Measurements from ENCODE around the gene SORCS1. TPM values are rescaled to one million over a fixed set of nuclear protein-coding genes. Genes with fewer than 3 reads are reported as not detected.

Gene SORCS1
- total RNA-seq, 1 experiment from 2014 or later = not detected

DNA sequence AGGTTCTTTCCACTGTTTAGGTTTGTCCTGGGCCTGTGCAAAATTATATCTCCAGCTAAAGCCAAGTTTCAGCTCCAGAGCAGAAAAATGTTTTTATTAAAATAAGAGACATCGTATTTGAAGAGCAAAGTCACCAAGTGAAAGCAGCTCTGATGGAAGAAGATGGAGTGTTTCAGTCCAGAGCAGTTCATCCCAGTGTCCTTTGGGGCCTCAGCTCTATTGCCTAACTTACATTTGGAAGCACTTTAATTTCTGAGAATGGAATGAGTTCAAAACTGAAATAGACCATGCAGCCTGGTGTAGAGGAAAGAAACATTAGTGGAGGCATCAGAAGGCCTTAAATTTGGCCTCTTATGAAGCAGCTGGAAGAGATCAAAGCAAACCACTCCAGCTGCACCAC lies 545.2 kb downstream of the SORCS1 start:
- ATAC-seq (no peak), DNase-seq (ENCODE audit: low read depth, low spot score) (no peak)
- H2AFZ ChIP-seq (ENCODE audit: low read depth, low read length, poor library complexity, severe bottlenecking) = no peak overlapping the region
- H3K4me1 ChIP-seq (ENCODE audit: control insufficient read depth in 1 of 2, insufficient read depth in 2 of 2, low read length in 2 of 2) = no peaks in the 10 kb centered on the region
- no peak overlapping the region for H3K27ac ChIP-seq (ENCODE audit: low read depth, low read length)
- no peak overlapping the region for H3K4me3 ChIP-seq (replicated peaks in 1 of 2; ENCODE audit: low read depth in 1 of 2, low read length in 2 of 2)
- no peak overlapping the region for H3K4me2 ChIP-seq (ENCODE audit: low read length)
- ChIA-PET POLR2A (no interaction called here), CTCF (no interaction called here), RAD21 (ENCODE audit: low non-redundant PET in 1 of 2, low total read pairs in 2 of 2, uncharacterized antibody in 2 of 2, unreplicated experiment in 2 of 2) (no interaction called here)
- no peak for TF ChIP-seq FOSL1 (IDR thresholded peaks at IDR 0.05; ENCODE audit: low read depth)
- H4K20me1 ChIP-seq (ENCODE audit: insufficient read depth) = no peaks in the 10 kb centered on the region
- intact Hi-C loops (cut with micrococcal nuclease) = no loop called here
- H3K9ac ChIP-seq (ENCODE audit: low read length) = no peak overlapping the region
- peaks cover 14 to 30% of the 10 kb centered on the region in 2 experiments; a peak in 2 of 4 replicates for H3K9me3 ChIP-seq (ENCODE audit: control insufficient read depth in 1 of 2, insufficient read depth in 1 of 2, low read depth in 1 of 2, low read length in 2 of 2)
- no peaks in the 10 kb centered on the region for H3K79me2 ChIP-seq (ENCODE audit: insufficient read depth, low read length)
- H3K27me3 ChIP-seq (ENCODE audit: insufficient read depth, low read length) = no peaks in the 10 kb centered on the region
- H3K9me2 ChIP-seq (ENCODE audit: insufficient read depth) = no peaks in the 10 kb centered on the region
- no peaks in the 10 kb centered on the region for H3K36me3 ChIP-seq (ENCODE audit: control insufficient read depth in 1 of 2, insufficient read depth in 2 of 2, low read length in 2 of 2)
- BruUV-seq (replicated peaks) = no TSS peak

DNA sequence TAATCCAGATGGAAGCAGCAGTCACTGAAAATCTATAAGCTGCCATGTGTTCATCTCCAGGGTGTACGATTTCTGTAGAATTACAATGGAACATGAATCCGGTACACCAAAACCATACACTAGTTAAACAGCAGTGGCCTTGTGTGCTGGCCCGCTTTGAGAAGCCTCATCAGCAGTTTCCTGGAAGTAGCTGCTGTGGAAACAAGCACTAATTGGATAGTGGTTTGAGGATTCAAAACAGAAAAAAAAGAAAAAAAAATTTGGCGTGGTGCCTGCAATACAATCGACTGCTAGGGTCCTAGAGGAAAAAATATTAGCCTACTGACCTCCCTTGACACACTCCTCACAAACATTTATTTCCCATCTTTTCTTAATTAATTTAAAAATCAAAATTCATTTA lies 545.9 kb downstream of the SORCS1 start:
- Histone ChIP-seq H3K4me3 (replicated peaks in 1 of 2; ENCODE audit: low read depth in 1 of 2, low read length in 2 of 2) (no peak overlapping the region), H2AFZ (ENCODE audit: low read depth, low read length, poor library complexity, severe bottlenecking) (no peak overlapping the region), H3K27ac (ENCODE audit: low read depth, low read length) (no peak overlapping the region), H3K9ac (ENCODE audit: low read length) (no peak overlapping the region), H3K9me3 (ENCODE audit: control insufficient read depth in 1 of 2, insufficient read depth in 1 of 2, low read depth in 1 of 2, low read length in 2 of 2) (peaks cover 14 to 30% of the 10 kb centered on the region in 2 experiments; a peak in 2 of 4 replicates), H3K9me2 (ENCODE audit: insufficient read depth) (no peaks in the 10 kb centered on the region), H3K79me2 (ENCODE audit: insufficient read depth, low read length) (no peaks in the 10 kb centered on the region), H3K4me1 (ENCODE audit: control insufficient read depth in 1 of 2, insufficient read depth in 2 of 2, low read length in 2 of 2) (no peaks in the 10 kb centered on the region), H3K4me2 (ENCODE audit: low read length) (no peak overlapping the region), H3K36me3 (ENCODE audit: control insufficient read depth in 1 of 2, insufficient read depth in 2 of 2, low read length in 2 of 2) (no peaks in the 10 kb centered on the region), H4K20me1 (ENCODE audit: insufficient read depth) (no peaks in the 10 kb centered on the region), H3K27me3 (ENCODE audit: insufficient read depth, low read length) (no peaks in the 10 kb centered on the region)
- CTCF ChIA-PET = no interaction called here
- TF ChIP-seq EZH2phosphoT487 (IDR thresholded peaks at IDR 0.05; ENCODE audit: borderline replicate concordance) = no peak
- TF ChIP-seq POLR2A (IDR thresholded peaks at IDR 0.05; ENCODE audit: borderline replicate concordance, extremely low read depth, insufficient read depth, insufficient read length) = no peak
- TF ChIP-seq EZH2 (IDR thresholded peaks at IDR 0.05) = no peak
- TF ChIP-seq, protein P1, sequence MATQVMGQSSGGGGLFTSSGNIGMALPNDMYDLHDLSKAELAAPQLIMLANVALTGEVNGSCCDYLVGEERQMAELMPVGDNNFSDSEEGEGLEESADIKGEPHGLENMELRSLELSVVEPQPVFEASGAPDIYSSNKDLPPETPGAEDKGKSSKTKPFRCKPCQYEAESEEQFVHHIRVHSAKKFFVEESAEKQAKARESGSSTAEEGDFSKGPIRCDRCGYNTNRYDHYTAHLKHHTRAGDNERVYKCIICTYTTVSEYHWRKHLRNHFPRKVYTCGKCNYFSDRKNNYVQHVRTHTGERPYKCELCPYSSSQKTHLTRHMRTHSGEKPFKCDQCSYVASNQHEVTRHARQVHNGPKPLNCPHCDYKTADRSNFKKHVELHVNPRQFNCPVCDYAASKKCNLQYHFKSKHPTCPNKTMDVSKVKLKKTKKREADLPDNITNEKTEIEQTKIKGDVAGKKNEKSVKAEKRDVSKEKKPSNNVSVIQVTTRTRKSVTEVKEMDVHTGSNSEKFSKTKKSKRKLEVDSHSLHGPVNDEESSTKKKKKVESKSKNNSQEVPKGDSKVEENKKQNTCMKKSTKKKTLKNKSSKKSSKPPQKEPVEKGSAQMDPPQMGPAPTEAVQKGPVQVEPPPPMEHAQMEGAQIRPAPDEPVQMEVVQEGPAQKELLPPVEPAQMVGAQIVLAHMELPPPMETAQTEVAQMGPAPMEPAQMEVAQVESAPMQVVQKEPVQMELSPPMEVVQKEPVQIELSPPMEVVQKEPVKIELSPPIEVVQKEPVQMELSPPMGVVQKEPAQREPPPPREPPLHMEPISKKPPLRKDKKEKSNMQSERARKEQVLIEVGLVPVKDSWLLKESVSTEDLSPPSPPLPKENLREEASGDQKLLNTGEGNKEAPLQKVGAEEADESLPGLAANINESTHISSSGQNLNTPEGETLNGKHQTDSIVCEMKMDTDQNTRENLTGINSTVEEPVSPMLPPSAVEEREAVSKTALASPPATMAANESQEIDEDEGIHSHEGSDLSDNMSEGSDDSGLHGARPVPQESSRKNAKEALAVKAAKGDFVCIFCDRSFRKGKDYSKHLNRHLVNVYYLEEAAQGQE (IDR thresholded peaks at IDR 0.05; ENCODE audit: low read depth) = no peak
- TF ChIP-seq, protein P2, sequence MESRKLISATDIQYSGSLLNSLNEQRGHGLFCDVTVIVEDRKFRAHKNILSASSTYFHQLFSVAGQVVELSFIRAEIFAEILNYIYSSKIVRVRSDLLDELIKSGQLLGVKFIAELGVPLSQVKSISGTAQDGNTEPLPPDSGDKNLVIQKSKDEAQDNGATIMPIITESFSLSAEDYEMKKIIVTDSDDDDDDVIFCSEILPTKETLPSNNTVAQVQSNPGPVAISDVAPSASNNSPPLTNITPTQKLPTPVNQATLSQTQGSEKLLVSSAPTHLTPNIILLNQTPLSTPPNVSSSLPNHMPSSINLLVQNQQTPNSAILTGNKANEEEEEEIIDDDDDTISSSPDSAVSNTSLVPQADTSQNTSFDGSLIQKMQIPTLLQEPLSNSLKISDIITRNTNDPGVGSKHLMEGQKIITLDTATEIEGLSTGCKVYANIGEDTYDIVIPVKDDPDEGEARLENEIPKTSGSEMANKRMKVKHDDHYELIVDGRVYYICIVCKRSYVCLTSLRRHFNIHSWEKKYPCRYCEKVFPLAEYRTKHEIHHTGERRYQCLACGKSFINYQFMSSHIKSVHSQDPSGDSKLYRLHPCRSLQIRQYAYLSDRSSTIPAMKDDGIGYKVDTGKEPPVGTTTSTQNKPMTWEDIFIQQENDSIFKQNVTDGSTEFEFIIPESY (IDR thresholded peaks at IDR 0.05; ENCODE audit: extremely low read depth, insufficient replicate concordance, low read length) = no peak
- TF ChIP-seq, protein P3, sequence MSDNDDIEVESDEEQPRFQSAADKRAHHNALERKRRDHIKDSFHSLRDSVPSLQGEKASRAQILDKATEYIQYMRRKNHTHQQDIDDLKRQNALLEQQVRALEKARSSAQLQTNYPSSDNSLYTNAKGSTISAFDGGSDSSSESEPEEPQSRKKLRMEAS (IDR thresholded peaks at IDR 0.05) = no peak
- no peak for TF ChIP-seq SP1 (IDR thresholded peaks at IDR 0.05; ENCODE audit: low read depth)
- TF ChIP-seq POLR2AphosphoS5 (IDR thresholded peaks at IDR 0.05; ENCODE audit: low read depth, low read length) = no peak
- TF ChIP-seq SRF (IDR thresholded peaks at IDR 0.05; ENCODE audit: low read depth) = no peak
- TF ChIP-seq ZNF274 (IDR thresholded peaks at IDR 0.05; ENCODE audit: low read depth, low read length) = no peak
- TF ChIP-seq JUND (IDR thresholded peaks at IDR 0.05) = no peak
- no peak for TF ChIP-seq CBX3 (IDR thresholded peaks at IDR 0.05; ENCODE audit: low read depth)
- TF ChIP-seq, protein P4, sequence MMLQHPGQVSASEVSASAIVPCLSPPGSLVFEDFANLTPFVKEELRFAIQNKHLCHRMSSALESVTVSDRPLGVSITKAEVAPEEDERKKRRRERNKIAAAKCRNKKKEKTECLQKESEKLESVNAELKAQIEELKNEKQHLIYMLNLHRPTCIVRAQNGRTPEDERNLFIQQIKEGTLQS (IDR thresholded peaks at IDR 0.05) = no peak
- TF ChIP-seq ZFX (IDR thresholded peaks at IDR 0.05) = no peak
- TF ChIP-seq RAD21 (IDR thresholded peaks at IDR 0.05; ENCODE audit: low read depth) = no peak
- no peak for TF ChIP-seq YY1 (IDR thresholded peaks at IDR 0.05; ENCODE audit: extremely low read depth, insufficient replicate concordance, low read depth, low read length)
- no peak for TF ChIP-seq CEBPB (IDR thresholded peaks at IDR 0.05; ENCODE audit: low read depth)
- ATAC-seq (no peak), DNase-seq (ENCODE audit: low read depth, low spot score) (no peak)
- BruUV-seq (replicated peaks) = no TSS peak
- RAD21 ChIA-PET (ENCODE audit: low non-redundant PET in 1 of 2, low total read pairs in 2 of 2, uncharacterized antibody in 2 of 2, unreplicated experiment in 2 of 2) = no interaction called here
- POLR2A ChIA-PET = no interaction called here
- intact Hi-C loops (cut with micrococcal nuclease) = no loop called here

All from HCT116 (cell line).